BJ (cell line): ENCODE results near the gene ANXA6. TPM values are rescaled to one million over a fixed set of nuclear protein-coding genes. Genes with fewer than 3 reads are reported as not detected.

Experiments used
- CTCF ChIA-PET: fragments of 350-600 bp; formaldehyde crosslinking; extraction: SDS; loops from one replicate; lab custom pipeline; 2021; ENCODE audit warnings: antibody characterized with exemption, inconsistent platforms; lab: Yijun Ruan, JAX
- POLR2A ChIA-PET: fragments of 300-600 bp; sonication (Branson Sonifier 250); formaldehyde crosslinking; extraction: SDS; loops from one replicate; lab custom pipeline; 2021; ENCODE audit warnings: antibody characterized with exemption; lab: Charles Lee
- DNase-seq: peaks from one replicate; pipeline ENCODE4 v3.0.0-alpha.2; 2011; ENCODE audit warnings: low read depth
- H3K27me3 ChIP-seq: 2 replicates; pipeline ENCODE4 v1.6.0; 2011; ENCODE audit warnings: low read length; ENCODE audit not compliant: control insufficient read depth, insufficient read depth
- H3K36me3 ChIP-seq: 2 replicates; pipeline ENCODE4 v1.5.1; 2011; ENCODE audit warnings: low read length; ENCODE audit not compliant: control insufficient read depth, insufficient read depth
- H3K4me3 ChIP-seq: 2 replicates; pipeline ENCODE4 v1.5.1; 2011; ENCODE audit warnings: low read depth, mild to moderate bottlenecking, control low read depth, low read length
- polyA plus RNA-seq: library from polyadenylated mRNA; depleted of rRNA; stranded (reverse); fragments of >200 nt; gene quantifications from 2 replicates; pipeline ENCODE4 v1.2.3, GENCODE V29; 2011
- TF ChIP-seq, protein P1 (sequence below): IDR thresholded peaks from 2 replicates; pipeline ENCODE4 v1.5.1; 2011; ENCODE audit warnings: low read depth, mild to moderate bottlenecking, control low read depth, inconsistent platforms, low read length, moderate library complexity; ENCODE audit not compliant: insufficient read depth

Gene ANXA6
- polyA plus RNA-seq, 1 experiment = 528 TPM

DNA sequence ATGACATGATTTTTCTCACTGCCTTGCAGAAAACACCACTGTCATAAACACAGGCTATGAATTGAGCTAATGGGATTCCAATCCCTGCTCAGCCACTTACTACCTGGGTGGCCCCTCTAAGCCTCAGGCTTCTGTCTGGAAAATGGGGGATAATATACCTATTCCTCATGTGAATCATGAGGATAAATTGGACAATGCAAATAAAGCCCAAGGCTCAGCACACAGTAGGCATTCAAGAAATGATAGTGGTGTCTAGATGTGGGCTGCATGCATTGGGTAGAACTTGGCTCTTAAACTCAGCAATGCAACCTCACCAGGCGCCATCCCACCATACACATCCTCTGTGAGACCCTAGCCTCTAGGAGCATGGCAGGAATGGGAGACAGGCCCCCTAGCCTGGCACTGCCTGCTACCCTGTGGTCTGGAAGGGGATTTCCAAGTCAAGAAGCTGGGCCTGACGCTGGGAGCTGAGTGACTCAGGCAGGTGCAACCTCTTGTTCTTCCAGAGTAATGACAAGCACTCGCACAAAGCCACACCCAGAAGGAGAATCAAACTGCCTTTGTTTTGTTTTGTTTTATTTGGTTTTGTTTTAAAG, 74.4 kb downstream of the ANXA6 start:
- TF ChIP-seq, protein P1, sequence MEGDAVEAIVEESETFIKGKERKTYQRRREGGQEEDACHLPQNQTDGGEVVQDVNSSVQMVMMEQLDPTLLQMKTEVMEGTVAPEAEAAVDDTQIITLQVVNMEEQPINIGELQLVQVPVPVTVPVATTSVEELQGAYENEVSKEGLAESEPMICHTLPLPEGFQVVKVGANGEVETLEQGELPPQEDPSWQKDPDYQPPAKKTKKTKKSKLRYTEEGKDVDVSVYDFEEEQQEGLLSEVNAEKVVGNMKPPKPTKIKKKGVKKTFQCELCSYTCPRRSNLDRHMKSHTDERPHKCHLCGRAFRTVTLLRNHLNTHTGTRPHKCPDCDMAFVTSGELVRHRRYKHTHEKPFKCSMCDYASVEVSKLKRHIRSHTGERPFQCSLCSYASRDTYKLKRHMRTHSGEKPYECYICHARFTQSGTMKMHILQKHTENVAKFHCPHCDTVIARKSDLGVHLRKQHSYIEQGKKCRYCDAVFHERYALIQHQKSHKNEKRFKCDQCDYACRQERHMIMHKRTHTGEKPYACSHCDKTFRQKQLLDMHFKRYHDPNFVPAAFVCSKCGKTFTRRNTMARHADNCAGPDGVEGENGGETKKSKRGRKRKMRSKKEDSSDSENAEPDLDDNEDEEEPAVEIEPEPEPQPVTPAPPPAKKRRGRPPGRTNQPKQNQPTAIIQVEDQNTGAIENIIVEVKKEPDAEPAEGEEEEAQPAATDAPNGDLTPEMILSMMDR = no peak
- Histone ChIP-seq H3K36me3 (peaks cover 4% of the 10 kb centered on the region; the same call in 1 of the 2 replicates), H3K27me3 (no peaks in the 10 kb centered on the region), H3K4me3 (no peak overlapping the region)
- no peak for DNase-seq
- CTCF ChIA-PET = interaction anchor here (1.6 to 2.5 kb wide), 2 partner anchors 21 to 31 kb away, joined by 3 to 8 read pairs; no protein-coding TSS in a partner anchor
- POLR2A ChIA-PET = no interaction called here

DNA sequence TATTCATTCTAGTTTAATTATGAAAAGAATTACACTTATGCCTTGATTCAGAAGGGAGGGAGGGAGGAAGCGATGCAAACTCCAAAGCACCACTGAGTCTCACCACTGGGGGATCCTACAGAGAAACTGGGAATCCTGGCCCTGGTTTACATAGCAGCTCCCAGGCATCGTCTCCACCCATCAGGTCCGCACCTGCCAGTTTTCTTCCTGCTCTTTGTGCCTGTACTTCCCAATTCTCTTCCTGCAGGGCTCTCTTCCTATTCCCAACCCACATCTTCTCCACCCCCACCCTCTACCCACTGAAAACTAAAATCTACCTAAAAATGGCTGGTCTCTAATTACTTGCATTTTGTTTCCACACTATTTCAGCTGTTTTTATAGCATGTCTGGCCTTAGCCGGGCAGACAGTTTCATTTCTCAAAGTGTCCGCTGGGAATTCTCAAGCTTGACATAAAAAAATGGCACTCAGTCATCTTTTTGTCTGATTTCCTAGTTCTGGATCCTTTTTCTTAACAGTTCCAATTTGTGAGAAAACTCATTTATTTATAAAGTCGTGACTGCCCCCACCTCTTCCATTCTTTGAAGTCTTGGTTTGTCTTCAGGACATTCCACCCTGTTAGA, 75.2 kb downstream of the ANXA6 start:
- no peak for DNase-seq
- ChIA-PET POLR2A (interaction anchor here (1.4 kb wide), 1 partner anchor 11 kb away, joined by 6 read pairs; no protein-coding TSS in a partner anchor), CTCF (interaction anchor here (1.0 to 3.4 kb wide), 10 partner anchors 8 to 83 kb away, joined by 3 to 14 read pairs (median 4); no protein-coding TSS in a partner anchor)
- Histone ChIP-seq H3K4me3 (no peak overlapping the region), H3K27me3 (no peaks in the 10 kb centered on the region), H3K36me3 (peaks cover 6% of the 10 kb centered on the region)
- TF ChIP-seq, protein P1 = peak; percentile 33

DNA sequence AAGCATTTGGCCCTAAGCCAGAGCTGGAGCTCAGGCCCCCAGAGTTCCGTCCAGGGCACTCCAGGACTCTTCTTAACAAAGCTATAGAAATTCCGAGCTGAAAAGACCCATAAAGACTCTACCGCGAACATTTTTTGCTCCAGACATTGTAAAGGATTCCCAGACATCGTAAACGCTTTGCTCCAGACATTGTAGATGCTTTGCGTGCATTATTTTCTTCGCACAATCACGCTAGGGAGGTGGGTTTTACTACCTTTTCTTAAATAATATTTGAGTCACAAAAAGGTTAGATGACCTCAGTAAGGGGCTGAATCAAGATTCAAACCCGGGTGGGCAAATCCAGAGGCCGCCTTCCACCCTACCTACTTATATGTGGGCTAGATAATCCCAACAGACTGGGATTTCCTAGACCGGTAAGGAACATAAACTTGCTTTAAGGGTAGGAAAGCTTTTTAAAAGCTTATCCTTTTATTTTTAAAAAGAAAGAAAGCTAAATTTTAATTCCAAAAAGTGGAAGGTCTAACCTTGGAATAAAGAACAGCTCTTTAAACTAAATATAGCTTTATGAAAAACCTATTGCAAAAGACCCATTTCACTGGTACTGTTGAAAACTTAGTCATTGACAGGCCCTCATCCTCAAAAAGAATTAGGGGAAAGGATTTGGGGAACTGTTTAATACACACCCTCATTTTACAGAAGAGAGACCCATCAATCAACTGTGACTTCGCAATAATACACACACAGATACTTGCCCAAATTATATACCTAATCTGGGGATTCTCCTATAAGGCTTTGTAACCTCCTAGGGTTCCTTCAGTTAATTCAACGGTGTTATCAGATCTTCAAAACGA, 75.9 kb downstream of the ANXA6 start:
- no peak for DNase-seq

DNA sequence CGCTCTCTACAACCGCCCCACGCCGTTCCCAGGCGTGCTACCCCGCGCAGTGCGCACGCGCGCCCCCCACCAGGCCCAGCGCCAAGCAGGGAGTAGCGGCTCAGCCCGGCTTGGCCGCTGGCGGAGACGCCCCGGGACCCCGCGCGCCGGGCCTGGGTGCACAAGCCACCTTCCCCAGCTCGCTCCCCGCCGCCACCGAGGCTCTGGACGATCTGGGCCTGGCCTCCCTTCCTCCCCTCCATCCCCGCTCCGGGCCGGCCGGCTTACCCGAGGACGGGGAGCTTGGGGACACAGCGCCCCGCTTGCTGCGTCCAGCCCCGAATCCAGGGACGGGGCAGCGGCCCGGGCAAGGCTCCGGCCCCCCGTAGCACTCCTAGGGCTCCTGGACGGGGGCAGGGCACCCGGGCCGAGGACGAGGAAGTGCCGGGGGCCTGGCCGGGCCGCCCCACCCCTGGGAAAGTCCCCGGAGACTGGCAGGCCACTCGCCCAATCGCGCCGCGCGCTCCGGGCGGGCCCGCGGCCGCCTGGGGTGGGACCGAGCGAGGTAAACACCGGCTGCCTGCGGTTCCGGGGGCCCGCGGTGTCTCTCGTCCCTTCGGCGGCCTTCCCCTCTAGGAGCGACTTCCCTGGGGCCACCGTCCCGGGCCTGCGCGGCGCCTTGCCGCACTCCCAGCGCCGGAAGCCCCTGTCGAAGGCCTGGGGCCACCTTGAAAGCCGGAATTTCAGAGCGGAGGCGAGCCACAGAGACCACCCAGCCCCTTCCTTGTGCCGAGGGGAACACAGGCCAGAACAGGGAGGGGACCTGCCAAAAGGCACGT, 76.8 kb downstream of the ANXA6 start, which contains the start of gene TNIP1:
TSS of gene TNIP1 (minus strand) at position 422 of the 818 bp plus-strand sequence. CDS start 15,939 bp downstream, outside the sequence.
- Histone ChIP-seq H3K36me3 (peaks cover 6% of the 10 kb centered on the region), H3K4me3 (peak within 1 kb of the TSS; percentile 92), H3K27me3 (no peaks in the 10 kb centered on the region)
- TF ChIP-seq, protein P1 = no peak
- POLR2A ChIA-PET = interaction anchor here (1.4 kb wide), 1 partner anchor 13 kb away, joined by 6 read pairs; no protein-coding TSS in a partner anchor
- CTCF ChIA-PET = interaction anchor here (0.7 to 3.4 kb wide), 13 partner anchors 10 to 85 kb away, joined by 3 to 14 read pairs (median 4); no protein-coding TSS in a partner anchor
- no peak for DNase-seq

More for the DNA sequence above, 75.9 kb downstream of the ANXA6 start:
- ChIA-PET CTCF (interaction anchor here (0.7 to 3.4 kb wide), 13 partner anchors 9 to 84 kb away, joined by 3 to 14 read pairs (median 4); no protein-coding TSS in a partner anchor), POLR2A (interaction anchor here (1.4 kb wide), 1 partner anchor 12 kb away, joined by 6 read pairs; no protein-coding TSS in a partner anchor)
- H3K4me3 ChIP-seq = peak overlapping the region; percentile 92
- TF ChIP-seq, protein P1 = no peak
- H3K36me3 ChIP-seq = peaks cover 6% of the 10 kb centered on the region
- no peaks in the 10 kb centered on the region for H3K27me3 ChIP-seq
